GM13977 (cell line): Measurements from ENCODE around the gene SLC10A7.

ENCODE experiments used
- DNase-seq: peaks from one replicate; pipeline ENCODE4 v3.0.0; 2012; ENCODE audit warnings: low spot score
- CTCF ChIP-seq: IDR thresholded peaks from 2 replicates; pipeline ENCODE4 v1.5.1; 2012; ENCODE audit warnings: mild to moderate bottlenecking, control low read depth; ENCODE audit not compliant: insufficient read depth; ENCODE audit errors: extremely low read depth, missing control alignments
- in situ Hi-C: fragments of 300-500 bp; cut with MboI; formaldehyde crosslinking; loops from one replicate; pipeline ENCODE4 v1.12.0; 2022; ENCODE audit warnings: low sequenced_read_pairs, low pct_unique_long_range_greater_than_20kb, mixed read lengths, inconsistent platforms; ENCODE audit not compliant: unreplicated experiment

The SLC10A7 gene

GRCh38 chr4:146333187-146333894 lies 188.4 kb downstream of the SLC10A7 start:
- TF ChIP-seq CTCF: no peak
- in situ Hi-C loops: loop anchor here (10.0 to 25.0 kb wide), 2 partner anchors 581 to 754 kb away; no protein-coding TSS in a partner anchor
- peak; percentile 22 for DNase-seq

- DNase-seq: no peak
- in situ Hi-C loops: loop anchor here (10.0 to 25.0 kb wide), 2 partner anchors 584 to 757 kb away; no protein-coding TSS in a partner anchor
- TF ChIP-seq CTCF: no peak
These were observed 191.3 kb downstream of the SLC10A7 start for GRCh38 chr4:146330392-146330791.

GRCh38 chr4:146329050-146329716 lies 192.6 kb downstream of the SLC10A7 start:
- no peak for TF ChIP-seq CTCF
- in situ Hi-C loops: loop anchor here (25.0 kb wide), 1 partner anchor 758 kb away; no protein-coding TSS in a partner anchor

GRCh38 chr4:146327859-146328650 lies 193.7 kb downstream of the SLC10A7 start:
- in situ Hi-C loops: loop anchor here (25.0 kb wide), 1 partner anchor 759 kb away; no protein-coding TSS in a partner anchor
- no peak for TF ChIP-seq CTCF
- DNase-seq: no peak

More at GRCh38 chr4:146329050-146329716, 192.6 kb downstream of the SLC10A7 start:
- no peak for DNase-seq

GRCh38 chr4:146318894-146319293 lies 202.8 kb downstream of the SLC10A7 start:
- TF ChIP-seq CTCF: no peak
- in situ Hi-C loops: no loop called here
- DNase-seq: no peak

- no peak for DNase-seq
- in situ Hi-C loops: no loop called here
- no peak for TF ChIP-seq CTCF
These were observed 204.0 kb downstream of the SLC10A7 start for GRCh38 chr4:146317783-146318182.
